NCI-H2196 treated with DMSO at 0.1 percent for 48 hours (cell line): ENCODE data around the gene LNX1.

Experiments
- DNase-seq: peaks from one replicate; lab custom pipeline; 2025; ENCODE audit not compliant: unreplicated experiment; lab: John Stamatoyannopoulos, UW

Gene LNX1

GRCh38 chr4:53575552-53575951 lies 15.7 kb downstream of the LNX1 start:
- DNase-seq: no peak

- no peak for DNase-seq
These were observed 16.8 kb downstream of the LNX1 start for GRCh38 chr4:53574528-53574927.

GRCh38 chr4:53573696-53574095 lies 17.6 kb downstream of the LNX1 start:
- DNase-seq: no peak

GRCh38 chr4:53572600-53572994 lies 18.7 kb downstream of the LNX1 start:
- no peak for DNase-seq

- DNase-seq: no peak
These were observed 19.2 kb downstream of the LNX1 start for GRCh38 chr4:53571936-53572599.

- no peak for DNase-seq
These were observed 27.5 kb downstream of the LNX1 start for GRCh38 chr4:53563824-53564223.

GRCh38 chr4:53562409-53562808 lies 28.9 kb downstream of the LNX1 start:
- DNase-seq: no peak

GRCh38 chr4:53559021-53559620 lies 32.2 kb downstream of the LNX1 start:
- DNase-seq: no peak

GRCh38 chr4:53558065-53558801 lies 33.1 kb downstream of the LNX1 start:
- DNase-seq: no peak

- DNase-seq: no peak
These were observed 33.6 kb downstream of the LNX1 start for GRCh38 chr4:53557669-53558064.

- no peak for DNase-seq
These were observed 34.6 kb downstream of the LNX1 start for GRCh38 chr4:53556651-53557050.

- DNase-seq: no peak
These were observed 37.6 kb downstream of the LNX1 start for GRCh38 chr4:53553486-53554210.

GRCh38 chr4:53552711-53553110 lies 38.6 kb downstream of the LNX1 start:
- DNase-seq: no peak

- no peak for DNase-seq
These were observed 39.3 kb downstream of the LNX1 start for GRCh38 chr4:53551958-53552357.

- DNase-seq: no peak
These were observed 39.9 kb downstream of the LNX1 start for GRCh38 chr4:53551281-53551864.

GRCh38 chr4:53548662-53549061 lies 42.6 kb downstream of the LNX1 start:
- no peak for DNase-seq

- no peak for DNase-seq
These were observed 43.3 kb downstream of the LNX1 start for GRCh38 chr4:53547983-53548382.

- no peak for DNase-seq
These were observed 45.2 kb downstream of the LNX1 start for GRCh38 chr4:53545942-53546581.

GRCh38 chr4:53545273-53545672 lies 46.0 kb downstream of the LNX1 start:
- no peak for DNase-seq

- no peak for DNase-seq
These were observed 47.7 kb downstream of the LNX1 start for GRCh38 chr4:53543561-53543960.
